ENCODE measurements around the gene PNKD.

The PNKD gene

DNA sequence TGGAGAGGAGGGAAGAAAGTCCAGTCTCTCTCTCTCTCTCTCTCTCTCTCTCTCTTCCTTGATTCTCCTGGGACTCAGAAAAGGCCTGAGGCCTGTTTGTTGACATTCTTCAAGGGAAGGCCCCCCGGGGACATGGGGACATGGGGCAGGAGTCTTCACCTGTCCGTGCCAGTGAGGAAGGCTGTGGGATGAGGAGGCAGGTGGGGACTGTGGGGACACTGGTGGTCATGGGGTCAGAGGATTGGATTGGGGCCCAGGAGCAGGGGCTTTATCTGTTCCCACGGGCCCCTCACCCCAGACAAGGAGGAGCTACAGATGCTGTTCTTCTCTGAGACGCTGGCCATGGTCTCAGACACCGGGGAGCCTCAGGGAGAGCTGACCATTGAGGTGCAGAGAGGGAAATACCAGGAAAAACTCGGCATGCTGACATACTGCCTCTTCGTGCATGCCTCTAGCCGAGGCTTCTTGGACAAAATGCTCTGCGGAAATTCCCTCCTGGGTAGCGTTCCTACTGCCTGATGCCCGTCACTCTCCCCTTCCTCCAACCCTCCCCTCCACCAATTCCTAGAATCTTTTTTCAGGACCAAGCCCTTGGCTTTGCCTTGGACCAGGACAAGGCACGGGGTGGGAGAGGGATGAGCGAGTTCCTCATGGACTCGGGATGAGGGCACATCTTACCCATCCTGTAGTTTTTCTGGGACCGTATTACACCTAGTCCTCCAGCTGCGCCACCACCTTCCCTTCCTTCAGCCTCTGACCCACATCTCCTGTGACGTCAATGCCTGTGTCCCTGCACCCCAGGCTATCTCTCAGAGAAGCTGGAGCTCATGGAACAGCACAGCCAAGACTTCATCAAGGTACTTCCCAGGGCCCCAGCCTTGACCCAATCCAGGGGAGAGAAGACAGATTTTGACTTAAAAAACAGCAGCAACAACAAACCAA lies 87.2 kb downstream of the PNKD start:
- H3K27ac ChIP-seq (ENCODE audit: insufficient read depth, low read length, poor library complexity, severe bottlenecking), result no peak overlapping the region
- H3K4me3 ChIP-seq (ENCODE audit: insufficient read depth, low read depth, low read length, poor library complexity, severe bottlenecking), result no peak overlapping the region
- H3K27me3 ChIP-seq (replicated peaks; ENCODE audit: control insufficient read depth, insufficient read depth, low read length, poor library complexity, severe bottlenecking), result no peaks in the 10 kb centered on the region
- H3K36me3 ChIP-seq (ENCODE audit: control insufficient read depth, insufficient read depth, low read length), result no peaks in the 10 kb centered on the region
- H3K9me3 ChIP-seq (ENCODE audit: control insufficient read depth, low read length), result no peaks in the 10 kb centered on the region
- H3K4me1 ChIP-seq (ENCODE audit: control insufficient read depth, insufficient read depth, low read length, poor library complexity, severe bottlenecking), result no peaks in the 10 kb centered on the region
- no peak for DNase-seq

DNA sequence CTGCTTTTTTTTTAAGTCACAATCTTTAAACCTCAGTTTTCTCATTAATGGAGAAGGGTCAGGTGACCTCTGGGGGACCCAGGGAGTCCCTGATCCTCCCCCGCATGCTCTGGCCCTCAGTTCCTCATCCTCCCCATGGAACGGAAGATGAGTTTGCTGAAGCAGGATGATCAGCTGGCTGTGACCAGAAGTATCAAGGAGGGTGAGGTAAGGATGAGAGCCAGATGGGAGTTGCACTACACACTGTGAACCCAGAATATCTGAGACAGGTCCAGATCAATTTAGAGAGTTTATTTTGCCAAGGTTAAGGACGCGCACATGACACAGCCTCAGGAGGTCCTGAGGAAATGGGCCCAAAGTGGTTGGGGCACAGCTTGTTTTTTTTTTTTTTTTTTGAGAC lies 90.1 kb downstream of the PNKD start:
- DNase-seq, result no peak
- Histone ChIP-seq H3K4me3 (ENCODE audit: insufficient read depth, low read depth, low read length, poor library complexity, severe bottlenecking) (no peak overlapping the region), H3K4me1 (ENCODE audit: control insufficient read depth, insufficient read depth, low read length, poor library complexity, severe bottlenecking) (no peaks in the 10 kb centered on the region), H3K27me3 (replicated peaks; ENCODE audit: control insufficient read depth, insufficient read depth, low read length, poor library complexity, severe bottlenecking) (no peaks in the 10 kb centered on the region), H3K9me3 (ENCODE audit: control insufficient read depth, low read length) (no peaks in the 10 kb centered on the region), H3K27ac (ENCODE audit: insufficient read depth, low read length, poor library complexity, severe bottlenecking) (no peak overlapping the region), H3K36me3 (ENCODE audit: control insufficient read depth, insufficient read depth, low read length) (no peaks in the 10 kb centered on the region)

DNA sequence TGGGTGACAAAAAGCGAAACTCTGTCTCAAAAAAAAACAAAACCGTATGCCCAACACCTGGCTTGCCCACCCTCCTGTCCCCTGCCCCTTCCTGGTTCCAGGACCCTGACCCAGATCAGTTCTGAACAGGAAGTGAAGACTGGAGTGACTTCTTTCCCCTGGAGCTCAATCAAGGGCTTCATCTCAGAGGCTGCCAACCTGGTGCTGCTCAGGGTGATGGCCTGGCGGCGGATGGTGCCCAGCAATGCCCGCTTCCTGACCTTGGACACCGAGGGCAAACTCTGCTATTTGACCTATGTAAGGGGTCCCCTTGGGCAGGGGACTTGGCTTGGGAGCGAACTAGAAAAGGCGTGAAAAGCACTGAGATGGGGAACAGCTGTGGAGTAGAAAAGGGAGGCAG lies 92.3 kb downstream of the PNKD start:
- no peaks in the 10 kb centered on the region for H3K27me3 ChIP-seq (replicated peaks; ENCODE audit: control insufficient read depth, insufficient read depth, low read length, poor library complexity, severe bottlenecking)
- DNase-seq, result no peak
- no peak overlapping the region for H3K4me3 ChIP-seq (ENCODE audit: insufficient read depth, low read depth, low read length, poor library complexity, severe bottlenecking)
- no peaks in the 10 kb centered on the region for H3K9me3 ChIP-seq (ENCODE audit: control insufficient read depth, low read length)
- H3K36me3 ChIP-seq (ENCODE audit: control insufficient read depth, insufficient read depth, low read length), result no peaks in the 10 kb centered on the region
- H3K4me1 ChIP-seq (ENCODE audit: control insufficient read depth, insufficient read depth, low read length, poor library complexity, severe bottlenecking), result peaks cover 3% of the 10 kb centered on the region
- no peak overlapping the region for H3K27ac ChIP-seq (ENCODE audit: insufficient read depth, low read length, poor library complexity, severe bottlenecking)

DNA sequence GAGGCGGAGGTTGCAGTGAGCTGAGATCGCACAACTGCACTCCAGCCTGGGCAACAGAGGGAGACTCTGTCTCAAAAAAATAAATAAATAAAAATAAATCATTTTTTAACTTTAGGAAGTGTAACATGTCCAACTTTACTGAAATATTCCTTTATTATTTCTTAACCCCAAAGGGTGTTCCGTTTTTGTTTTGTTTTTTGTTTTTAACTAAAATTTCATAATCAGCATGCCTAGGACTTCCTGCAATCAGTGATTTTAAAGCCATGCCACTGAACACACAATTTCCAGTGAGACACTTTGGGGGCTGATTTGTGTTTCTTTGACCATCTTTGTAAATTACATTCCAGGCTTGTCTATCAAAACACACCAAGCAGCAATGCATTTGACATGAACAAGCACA lies 93.4 kb downstream of the PNKD start:
- H3K4me1 ChIP-seq (ENCODE audit: control insufficient read depth, insufficient read depth, low read length, poor library complexity, severe bottlenecking), result peaks cover 6% of the 10 kb centered on the region
- H3K27ac ChIP-seq (ENCODE audit: insufficient read depth, low read length, poor library complexity, severe bottlenecking), result no peak overlapping the region
- no peak overlapping the region for H3K4me3 ChIP-seq (ENCODE audit: insufficient read depth, low read depth, low read length, poor library complexity, severe bottlenecking)
- no peaks in the 10 kb centered on the region for H3K9me3 ChIP-seq (ENCODE audit: control insufficient read depth, low read length)
- DNase-seq, result no peak
- H3K36me3 ChIP-seq (ENCODE audit: control insufficient read depth, insufficient read depth, low read length), result no peaks in the 10 kb centered on the region
- no peaks in the 10 kb centered on the region for H3K27me3 ChIP-seq (replicated peaks; ENCODE audit: control insufficient read depth, insufficient read depth, low read length, poor library complexity, severe bottlenecking)

DNA sequence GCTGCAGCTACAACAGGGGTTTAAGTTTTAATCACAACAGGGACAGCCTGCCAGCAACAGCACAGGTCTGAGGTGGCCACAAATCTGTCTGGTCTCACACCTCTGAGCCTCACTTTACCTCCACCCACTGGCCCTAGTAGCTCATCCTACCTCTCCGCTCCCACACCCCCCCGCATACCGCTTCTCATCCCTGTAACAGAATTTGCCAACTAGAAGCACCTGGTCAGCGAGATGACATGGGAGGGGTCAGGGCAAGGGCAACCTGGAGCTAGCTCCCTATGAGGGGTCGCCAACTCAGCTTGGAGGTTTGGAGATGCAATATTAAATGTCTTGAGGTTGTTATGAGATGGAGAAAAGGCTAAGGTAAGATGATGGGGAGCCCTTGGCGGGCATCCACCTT lies 93.9 kb downstream of the PNKD start:
- Histone ChIP-seq H3K27ac (ENCODE audit: insufficient read depth, low read length, poor library complexity, severe bottlenecking) (no peak overlapping the region), H3K9me3 (ENCODE audit: control insufficient read depth, low read length) (no peaks in the 10 kb centered on the region), H3K27me3 (replicated peaks; ENCODE audit: control insufficient read depth, insufficient read depth, low read length, poor library complexity, severe bottlenecking) (no peaks in the 10 kb centered on the region), H3K4me3 (ENCODE audit: insufficient read depth, low read depth, low read length, poor library complexity, severe bottlenecking) (no peak overlapping the region), H3K4me1 (ENCODE audit: control insufficient read depth, insufficient read depth, low read length, poor library complexity, severe bottlenecking) (peaks cover 6% of the 10 kb centered on the region), H3K36me3 (ENCODE audit: control insufficient read depth, insufficient read depth, low read length) (no peaks in the 10 kb centered on the region)
- no peak for DNase-seq

DNA sequence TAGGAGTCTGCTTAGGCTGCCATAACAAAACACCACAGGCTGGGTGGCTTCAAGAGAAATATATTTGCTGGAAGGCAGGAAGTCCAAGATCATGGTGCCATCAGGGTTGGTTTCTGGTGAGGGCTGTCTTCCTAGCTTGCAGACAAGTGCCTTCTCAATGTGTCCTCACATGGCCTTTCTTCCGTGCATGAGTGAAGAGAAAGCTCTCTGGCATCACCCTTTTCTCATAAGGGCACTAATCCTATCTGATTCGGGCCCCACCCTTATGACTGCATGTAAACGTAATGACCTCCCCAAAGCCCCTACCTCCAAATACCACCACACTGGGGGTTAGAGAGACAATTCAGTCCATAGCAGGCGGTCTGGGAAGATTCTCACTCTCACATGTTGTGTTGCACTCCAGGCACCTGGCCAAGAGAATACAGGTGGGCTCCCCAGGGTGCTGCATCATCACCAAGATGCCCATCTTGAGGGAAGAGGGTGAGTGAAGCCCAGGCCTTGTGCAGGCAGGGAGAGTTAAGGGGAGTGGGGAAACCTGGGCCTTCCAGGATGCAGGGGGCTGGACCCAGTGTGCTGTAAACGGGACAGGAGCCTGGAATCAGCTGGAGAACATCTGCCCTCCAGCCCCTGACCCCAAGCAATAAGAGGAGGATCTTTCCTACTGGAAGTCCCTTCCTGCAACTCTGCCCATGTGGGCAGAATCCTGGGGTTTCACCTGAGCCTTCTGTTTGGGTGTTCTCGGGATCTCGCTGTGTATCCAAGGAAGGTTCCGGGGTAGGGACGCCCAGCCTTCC lies 96.5 kb downstream of the PNKD start:
- Histone ChIP-seq H3K4me3 (ENCODE audit: insufficient read depth, low read depth, low read length, poor library complexity, severe bottlenecking) (peak overlapping the region; percentile 64), H3K36me3 (ENCODE audit: control insufficient read depth, insufficient read depth, low read length) (no peaks in the 10 kb centered on the region), H3K9me3 (ENCODE audit: control insufficient read depth, low read length) (no peaks in the 10 kb centered on the region), H3K27me3 (replicated peaks; ENCODE audit: control insufficient read depth, insufficient read depth, low read length, poor library complexity, severe bottlenecking) (no peaks in the 10 kb centered on the region), H3K4me1 (ENCODE audit: control insufficient read depth, insufficient read depth, low read length, poor library complexity, severe bottlenecking) (peaks cover 6% of the 10 kb centered on the region), H3K27ac (ENCODE audit: insufficient read depth, low read length, poor library complexity, severe bottlenecking) (peak overlapping the region; percentile 63)
- DNase-seq, result no peak

DNA sequence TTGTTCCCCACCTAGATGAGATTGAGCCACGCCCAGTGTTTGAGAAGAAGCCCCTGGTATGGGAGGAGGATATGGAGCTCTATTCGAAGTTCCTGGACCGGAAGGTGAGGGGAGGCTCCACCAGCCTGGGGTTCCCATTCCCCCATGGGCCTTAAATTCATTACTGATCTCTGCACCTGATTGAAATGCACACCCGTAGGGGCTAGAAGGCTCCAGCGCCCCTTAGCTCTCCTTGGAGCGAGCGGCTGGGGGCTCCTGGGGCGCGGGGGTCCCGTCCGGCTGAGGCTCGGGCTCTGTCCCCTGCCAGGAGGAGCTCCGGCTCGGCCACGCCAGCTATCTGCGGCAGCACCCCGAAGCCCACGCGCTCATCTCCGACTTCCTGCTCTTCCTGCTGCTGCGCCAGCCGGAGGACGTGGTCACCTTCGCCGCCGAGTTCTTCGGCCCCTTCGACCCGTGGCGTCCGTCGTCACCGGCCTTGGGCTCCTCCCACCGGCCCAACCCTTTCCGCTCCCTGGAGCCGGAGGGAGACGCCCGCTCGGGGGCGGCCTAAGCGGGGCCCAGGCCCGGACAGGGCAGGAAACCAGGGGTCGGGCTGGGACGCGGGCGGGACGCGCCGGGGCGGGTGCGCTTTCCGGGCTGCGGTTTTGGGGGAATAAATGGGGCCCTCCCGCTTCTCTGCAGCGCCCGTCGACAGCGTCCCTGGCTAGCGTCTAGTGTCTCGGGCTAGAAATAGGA lies 97.3 kb downstream of the PNKD start:
- Histone ChIP-seq H3K36me3 (ENCODE audit: control insufficient read depth, insufficient read depth, low read length) (no peaks in the 10 kb centered on the region), H3K4me1 (ENCODE audit: control insufficient read depth, insufficient read depth, low read length, poor library complexity, severe bottlenecking) (peaks cover 6% of the 10 kb centered on the region), H3K27me3 (replicated peaks; ENCODE audit: control insufficient read depth, insufficient read depth, low read length, poor library complexity, severe bottlenecking) (no peaks in the 10 kb centered on the region), H3K9me3 (ENCODE audit: control insufficient read depth, low read length) (no peaks in the 10 kb centered on the region), H3K27ac (ENCODE audit: insufficient read depth, low read length, poor library complexity, severe bottlenecking) (peak overlapping the region; percentile 63), H3K4me3 (ENCODE audit: insufficient read depth, low read depth, low read length, poor library complexity, severe bottlenecking) (peak overlapping the region; percentile 64)
- DNase-seq, result peak; percentile 65 to 73 (median 69)

DNA sequence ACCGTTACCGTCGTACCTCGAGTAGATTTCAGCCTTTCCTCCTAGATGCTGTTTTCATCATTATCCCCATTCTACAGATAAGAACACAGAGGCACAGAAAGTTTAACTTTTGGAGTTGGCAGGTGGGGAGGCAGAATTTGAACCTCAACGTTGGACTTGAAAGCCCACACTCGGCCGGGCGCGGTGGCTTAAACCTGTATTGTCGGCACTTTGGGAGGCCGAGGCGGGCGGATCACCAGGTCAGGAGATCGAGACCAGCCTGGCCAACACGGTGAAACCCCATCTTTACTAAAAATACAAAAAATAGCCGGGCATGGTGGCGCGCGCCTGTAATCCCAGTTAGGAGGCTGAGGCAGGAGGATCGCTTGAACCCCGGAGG lies 97.8 kb downstream of the PNKD start:
- DNase-seq, result no peak
- Histone ChIP-seq H3K4me1 (ENCODE audit: control insufficient read depth, insufficient read depth, low read length, poor library complexity, severe bottlenecking) (peaks cover 6% of the 10 kb centered on the region), H3K4me3 (ENCODE audit: insufficient read depth, low read depth, low read length, poor library complexity, severe bottlenecking) (peak overlapping the region; percentile 64), H3K27ac (ENCODE audit: insufficient read depth, low read length, poor library complexity, severe bottlenecking) (peak overlapping the region; percentile 63), H3K27me3 (replicated peaks; ENCODE audit: control insufficient read depth, insufficient read depth, low read length, poor library complexity, severe bottlenecking) (no peaks in the 10 kb centered on the region), H3K36me3 (ENCODE audit: control insufficient read depth, insufficient read depth, low read length) (no peaks in the 10 kb centered on the region), H3K9me3 (ENCODE audit: control insufficient read depth, low read length) (no peaks in the 10 kb centered on the region)

DNA sequence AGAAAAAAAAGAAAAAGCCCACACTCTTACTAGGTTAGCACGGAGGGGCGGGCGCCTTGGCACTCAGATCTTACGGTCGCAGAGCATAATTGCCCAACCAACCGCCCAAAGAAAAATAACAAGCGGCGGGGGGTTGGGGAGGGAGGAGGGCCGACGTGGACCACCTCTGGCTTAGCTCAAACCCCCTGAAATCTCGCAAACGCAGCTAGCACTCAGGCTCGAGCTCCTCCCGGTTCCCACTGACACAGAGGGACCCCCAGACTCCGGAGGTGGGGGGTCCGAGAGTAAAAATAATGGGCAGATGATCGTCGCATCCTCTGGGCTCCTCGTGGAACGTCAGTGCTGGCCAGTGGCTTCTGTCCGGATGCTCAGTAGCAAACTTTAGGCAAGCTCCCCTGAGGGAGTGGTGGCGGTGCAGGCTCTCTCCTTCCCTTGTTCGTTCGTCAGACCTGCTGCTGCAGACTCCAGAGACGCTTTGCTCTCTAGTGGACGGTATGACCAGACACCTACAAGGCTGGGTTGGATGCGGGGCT lies 98.4 kb downstream of the PNKD start:
- Histone ChIP-seq H3K27me3 (replicated peaks; ENCODE audit: control insufficient read depth, insufficient read depth, low read length, poor library complexity, severe bottlenecking) (no peaks in the 10 kb centered on the region), H3K27ac (ENCODE audit: insufficient read depth, low read length, poor library complexity, severe bottlenecking) (no peak overlapping the region)

More for the DNA sequence above, 98.4 kb downstream of the PNKD start:
- no peak for DNase-seq
- no peak overlapping the region for H3K4me3 ChIP-seq (ENCODE audit: insufficient read depth, low read depth, low read length, poor library complexity, severe bottlenecking)
- H3K4me1 ChIP-seq (ENCODE audit: control insufficient read depth, insufficient read depth, low read length, poor library complexity, severe bottlenecking), result peaks cover 6% of the 10 kb centered on the region
- no peaks in the 10 kb centered on the region for H3K36me3 ChIP-seq (ENCODE audit: control insufficient read depth, insufficient read depth, low read length)
- no peaks in the 10 kb centered on the region for H3K9me3 ChIP-seq (ENCODE audit: control insufficient read depth, low read length)

All from effector memory CD4-positive, alpha-beta T cell (primary cell).